AG04449 (cell line): ENCODE results near the gene SCUBE2.

Source experiments
- CTCF ChIA-PET: fragments of 350-600 bp; formaldehyde crosslinking; extraction: SDS; loops from one replicate; lab custom pipeline; 2021; ENCODE audit warnings: antibody characterized with exemption; lab: Yijun Ruan, JAX
- POLR2A ChIA-PET: fragments of 400-600, 350-600 bp; formaldehyde crosslinking; extraction: SDS; loops from one replicate; lab custom pipeline; 2020; ENCODE audit warnings: antibody characterized with exemption, inconsistent platforms; lab: Yijun Ruan, JAX
- DNase-seq: peaks from one replicate; pipeline ENCODE4 v3.0.0-alpha.2; 2010; ENCODE audit warnings: low read depth, low spot score
- H3K4me3 ChIP-seq: 2 replicates; pipeline ENCODE4 v1.5.1; 2011; ENCODE audit warnings: low read depth, mild to moderate bottlenecking, control low read depth, low read length
- CTCF ChIP-seq: IDR thresholded peaks from one replicate; pipeline ENCODE4 v1.5.1; 2011; ENCODE audit warnings: mild to moderate bottlenecking, moderate library complexity, low read length, control low read depth, inconsistent platforms; ENCODE audit not compliant: insufficient read depth; ENCODE audit errors: missing control alignments

The SCUBE2 gene

GRCh38 chr11:9078113-9079086 is 13.0 kb downstream of the SCUBE2 start:
- POLR2A ChIA-PET: no interaction called here

GRCh38 chr11:9077164-9077563 is 14.2 kb downstream of the SCUBE2 start:
- no peak for DNase-seq
- no peak for TF ChIP-seq CTCF
- ChIA-PET POLR2A (interaction anchor here (0.6 to 1.1 kb wide), 2 partner anchors 308 to 430 kb away, joined by 3 to 5 read pairs; no protein-coding TSS in a partner anchor), CTCF (interaction anchor here (0.8 to 1.1 kb wide), 2 partner anchors 16 to 65 kb away, joined by 3 to 4 read pairs; no protein-coding TSS in a partner anchor)
- H3K4me3 ChIP-seq: no peak overlapping the region

More at GRCh38 chr11:9078113-9079086, 13.0 kb downstream of the SCUBE2 start:
- CTCF ChIA-PET: interaction anchor here (0.6 kb wide), 1 partner anchor 11 kb away, joined by 3 read pairs; no protein-coding TSS in a partner anchor
- no peak overlapping the region for H3K4me3 ChIP-seq
- no peak for DNase-seq
- no peak for TF ChIP-seq CTCF

- POLR2A ChIA-PET: interaction anchor here (1.1 kb wide), 1 partner anchor 308 kb away, joined by 3 read pairs; no protein-coding TSS in a partner anchor
- CTCF ChIA-PET: interaction anchor here (0.8 to 1.1 kb wide), 2 partner anchors 16 to 65 kb away, joined by 3 to 4 read pairs; no protein-coding TSS in a partner anchor
- DNase-seq: no peak
- TF ChIP-seq CTCF: no peak
- no peak overlapping the region for H3K4me3 ChIP-seq
Measured at GRCh38 chr11:9076661-9077060, 14.7 kb downstream of the SCUBE2 start.

- ChIA-PET POLR2A (interaction anchor here (1.1 kb wide), 1 partner anchor 309 kb away, joined by 3 read pairs; no protein-coding TSS in a partner anchor), CTCF (interaction anchor here (1.6 kb wide), 1 partner anchor 17 kb away, joined by 6 read pairs; no protein-coding TSS in a partner anchor)
- no peak for TF ChIP-seq CTCF
- H3K4me3 ChIP-seq: no peak overlapping the region
- no peak for DNase-seq
Measured at GRCh38 chr11:9076046-9076445, 15.4 kb downstream of the SCUBE2 start.

- no peak for DNase-seq
- ChIA-PET CTCF (interaction anchor here (0.6 to 1.6 kb wide), 3 partner anchors 17 to 431 kb away, joined by 3 to 6 read pairs (median 3); no protein-coding TSS in a partner anchor), POLR2A (interaction anchor here (0.6 kb wide), 1 partner anchor 19 kb away, joined by 3 read pairs; no protein-coding TSS in a partner anchor)
- H3K4me3 ChIP-seq: no peak overlapping the region
- no peak for TF ChIP-seq CTCF
Measured at GRCh38 chr11:9075556-9075955, 15.8 kb downstream of the SCUBE2 start.
